GM18951 (cell line): Measurements from ENCODE around the gene SMYD1.
"Not testable (repeated sequence)": the region's sequence is repeated elsewhere in the genome, so short reads cannot be mapped to it uniquely, and the experiment has no call there.

ENCODE experiments used
- POLR2A ChIP-seq: IDR thresholded peaks from 4 replicates; pipeline ENCODE4 v1.6.1; 2011; ENCODE audit warnings: mild to moderate bottlenecking; ENCODE audit not compliant: insufficient read length, insufficient read depth; ENCODE audit errors: extremely low read depth
- in situ Hi-C: fragments of 300-500 bp; cut with MboI; formaldehyde crosslinking; loops from one replicate; pipeline ENCODE4 v1.12.0; 2022; ENCODE audit warnings: low sequenced_read_pairs, mixed read lengths, inconsistent platforms; ENCODE audit not compliant: unreplicated experiment

The SMYD1 gene

DNA sequence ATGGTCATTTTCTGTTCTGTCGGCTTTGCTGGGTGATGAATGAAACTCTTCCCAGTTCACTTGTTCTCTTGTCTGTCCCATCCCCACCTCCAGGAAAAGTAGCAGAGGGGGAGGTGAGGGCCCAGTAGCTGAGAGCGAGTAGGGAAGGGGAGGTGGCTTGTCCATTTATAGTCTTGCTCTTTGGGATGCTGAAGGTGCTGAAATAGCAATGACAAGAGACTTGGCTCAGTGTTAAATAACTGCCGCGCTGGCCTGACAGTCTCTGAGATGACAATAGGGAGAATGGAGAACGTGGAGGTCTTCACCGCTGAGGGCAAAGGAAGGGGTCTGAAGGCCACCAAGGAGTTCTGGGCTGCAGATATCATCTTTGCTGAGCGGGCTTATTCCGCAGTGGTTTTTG is at the start of gene SMYD1:
TSS of gene SMYD1 (plus strand) at position 228 of the 400 bp plus-strand sequence. CDS start at position 268, 40 bp downstream.
- TF ChIP-seq POLR2A, result no peak
- in situ Hi-C loops, result no loop called here

DNA sequence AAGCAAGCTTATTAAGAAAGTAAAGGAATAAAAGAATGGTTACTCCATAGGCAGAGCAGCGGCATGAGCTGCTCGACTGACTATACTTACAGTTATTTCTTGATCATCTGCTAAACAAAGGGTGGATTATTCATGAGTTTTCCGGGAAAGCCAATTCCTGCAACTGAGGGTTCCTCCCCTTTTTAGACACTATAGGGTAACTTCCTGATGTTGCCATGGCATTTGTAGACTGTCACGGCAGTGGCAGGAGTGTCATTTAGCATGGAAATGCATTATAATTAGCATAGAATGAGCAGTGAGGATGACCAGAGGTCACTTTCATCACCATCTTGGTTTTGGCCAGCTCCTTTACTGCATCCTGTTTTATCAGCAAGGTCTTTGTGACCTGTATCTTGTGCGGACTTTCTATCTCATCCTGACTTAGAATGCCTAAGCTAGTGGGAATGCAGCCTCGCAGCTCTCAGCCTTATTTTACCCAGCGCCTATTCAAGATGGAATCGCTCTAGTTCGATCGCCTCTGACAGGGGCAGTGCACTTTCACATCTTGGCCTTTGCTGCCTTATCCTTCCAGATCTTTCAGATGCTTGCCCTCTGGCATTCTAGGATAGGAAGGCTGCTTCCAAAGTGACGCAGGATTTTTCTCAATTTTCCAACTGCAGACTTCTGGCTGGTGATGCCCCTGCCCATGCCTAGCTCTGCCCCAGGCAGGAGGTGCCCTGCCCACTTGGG is 49.4 kb upstream of the SMYD1 start:
- in situ Hi-C loops, result loop anchor here (25.0 kb wide), 1 partner anchor 531 kb away; no protein-coding TSS in a partner anchor

DNA sequence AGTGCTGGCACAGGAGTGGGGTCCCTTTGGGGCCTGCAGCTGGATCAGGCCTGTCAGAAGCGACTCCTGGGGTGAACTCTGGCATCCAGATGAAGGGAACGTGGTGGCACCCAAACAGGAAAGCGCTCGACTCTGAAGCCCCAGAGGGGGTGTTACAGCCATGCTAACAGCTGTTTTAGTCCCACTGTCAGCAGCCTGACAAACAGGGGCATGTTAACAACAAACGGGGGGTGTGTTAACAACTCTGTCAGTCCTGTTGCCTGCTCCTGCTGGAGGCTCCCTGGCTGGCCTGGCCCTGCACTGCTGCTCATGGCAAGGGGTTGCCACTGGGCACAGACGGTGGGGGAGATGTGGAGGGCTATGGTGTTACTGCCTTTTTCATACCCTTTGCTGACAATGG is 48.7 kb upstream of the SMYD1 start:
- no peak for TF ChIP-seq POLR2A
- in situ Hi-C loops, result loop anchor here (25.0 kb wide), 1 partner anchor 532 kb away; no protein-coding TSS in a partner anchor

DNA sequence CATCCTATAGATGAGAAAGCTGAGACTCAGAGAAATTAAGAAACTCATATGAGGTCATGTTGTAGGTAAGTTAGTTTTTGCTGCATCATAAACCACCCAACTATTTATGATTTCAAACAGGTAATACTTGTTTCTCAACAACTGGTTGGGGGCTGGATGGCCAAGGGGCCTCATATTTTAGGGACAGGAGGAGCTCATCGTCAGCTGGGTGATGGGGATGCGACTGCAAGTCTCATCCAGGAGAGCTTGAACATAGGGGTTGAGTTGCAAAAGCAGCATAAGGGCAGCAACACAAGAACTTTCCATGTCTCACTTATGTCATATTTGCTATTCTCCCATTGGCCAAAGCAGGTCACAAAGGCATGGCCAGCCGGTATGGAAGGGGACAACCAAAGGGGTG is 47.6 kb upstream of the SMYD1 start:
- in situ Hi-C loops, result loop anchor here (25.0 kb wide), 1 partner anchor 533 kb away; no protein-coding TSS in a partner anchor
- TF ChIP-seq POLR2A, result no peak

DNA sequence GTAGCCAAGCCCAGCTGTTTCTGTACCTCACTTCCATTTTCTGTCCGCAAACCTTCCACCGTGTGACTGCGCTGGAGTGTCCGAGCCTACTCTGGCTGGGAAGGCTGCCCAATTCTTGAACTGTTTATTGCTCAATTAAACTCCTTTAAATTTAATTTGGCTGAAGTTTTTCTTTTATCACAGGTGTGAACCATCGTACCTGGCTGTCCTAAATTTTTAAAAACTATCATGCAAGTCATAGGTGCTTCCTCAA is 45.0 kb upstream of the SMYD1 start:
- TF ChIP-seq POLR2A, result no peak
- in situ Hi-C loops, result loop anchor here (25.0 kb wide), 1 partner anchor 535 kb away; no protein-coding TSS in a partner anchor

DNA sequence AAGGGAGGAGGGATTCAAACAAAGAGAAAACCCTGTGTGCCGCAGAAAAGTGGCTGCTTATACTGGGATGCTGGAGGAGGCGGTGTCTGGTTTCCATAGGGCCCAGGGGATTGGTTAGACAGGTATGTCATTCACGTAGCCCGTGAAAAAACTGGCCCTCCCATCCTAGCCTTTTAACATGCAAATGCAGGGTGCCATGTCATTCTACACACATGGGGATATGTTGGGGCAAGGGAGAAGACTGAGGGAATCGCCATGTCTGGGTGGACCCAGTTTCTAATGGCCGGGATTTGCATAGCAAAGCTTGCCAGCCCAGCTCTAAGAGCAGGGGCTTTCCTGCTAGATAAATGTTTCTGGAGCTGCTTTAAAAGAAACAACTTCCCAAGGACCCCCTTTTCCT is 43.1 kb upstream of the SMYD1 start:
- in situ Hi-C loops, result loop anchor here (25.0 kb wide), 1 partner anchor 537 kb away; no protein-coding TSS in a partner anchor
- TF ChIP-seq POLR2A, result no peak

DNA sequence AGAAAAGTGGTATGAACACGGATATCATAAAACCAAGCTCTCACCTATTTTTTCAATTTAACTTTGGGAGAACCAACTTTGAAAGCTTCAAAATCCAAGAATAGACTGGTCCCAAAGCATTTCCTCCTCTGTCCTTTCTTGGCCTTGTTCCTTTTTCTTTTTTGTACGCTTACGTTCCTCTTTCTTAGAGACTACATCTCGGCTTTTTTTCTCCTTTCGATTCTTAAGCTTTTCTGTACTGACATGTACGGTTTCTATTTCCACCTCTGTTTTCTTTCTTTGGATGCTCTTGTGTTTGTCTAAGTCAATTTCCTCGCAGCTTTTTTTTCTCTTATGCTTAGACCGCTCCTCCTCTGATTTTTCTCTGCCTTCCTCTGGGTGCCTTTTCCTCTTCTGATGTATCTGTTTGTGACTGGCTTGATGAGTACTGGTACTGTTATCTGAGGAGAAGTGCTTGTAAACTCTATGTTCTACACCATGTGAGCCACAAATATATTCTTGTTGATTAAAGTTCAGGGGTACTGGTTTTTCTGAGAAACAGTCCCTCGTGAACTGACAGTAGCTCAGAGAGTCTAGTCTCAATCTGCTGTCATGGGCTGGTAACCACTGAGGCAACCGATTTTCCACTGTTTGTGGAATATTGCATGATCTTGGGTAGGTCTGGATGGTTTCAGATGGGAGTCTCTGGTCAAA is 39.8 kb upstream of the SMYD1 start:
- TF ChIP-seq POLR2A, result no peak
- in situ Hi-C loops, result no loop called here

DNA sequence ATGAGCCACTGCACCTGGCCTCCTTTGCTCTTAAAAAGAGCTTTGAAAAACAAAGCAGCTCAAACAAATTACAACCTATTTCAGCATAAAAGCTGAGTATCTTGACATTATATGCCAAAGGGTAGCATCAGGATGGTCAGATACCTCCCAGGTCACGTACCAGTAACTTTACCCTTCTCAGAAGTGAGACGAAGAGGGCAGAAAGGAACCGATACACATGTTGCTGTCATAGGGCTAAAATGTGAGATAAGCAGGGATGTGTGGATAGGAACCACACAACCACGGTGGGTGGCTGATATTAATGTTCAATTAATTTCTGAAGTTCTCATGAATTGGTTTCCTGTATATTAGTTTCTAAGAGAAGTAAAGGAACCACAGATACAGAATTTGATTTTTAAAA is 38.7 kb upstream of the SMYD1 start:
- in situ Hi-C loops, result no loop called here
- no peak for TF ChIP-seq POLR2A

DNA sequence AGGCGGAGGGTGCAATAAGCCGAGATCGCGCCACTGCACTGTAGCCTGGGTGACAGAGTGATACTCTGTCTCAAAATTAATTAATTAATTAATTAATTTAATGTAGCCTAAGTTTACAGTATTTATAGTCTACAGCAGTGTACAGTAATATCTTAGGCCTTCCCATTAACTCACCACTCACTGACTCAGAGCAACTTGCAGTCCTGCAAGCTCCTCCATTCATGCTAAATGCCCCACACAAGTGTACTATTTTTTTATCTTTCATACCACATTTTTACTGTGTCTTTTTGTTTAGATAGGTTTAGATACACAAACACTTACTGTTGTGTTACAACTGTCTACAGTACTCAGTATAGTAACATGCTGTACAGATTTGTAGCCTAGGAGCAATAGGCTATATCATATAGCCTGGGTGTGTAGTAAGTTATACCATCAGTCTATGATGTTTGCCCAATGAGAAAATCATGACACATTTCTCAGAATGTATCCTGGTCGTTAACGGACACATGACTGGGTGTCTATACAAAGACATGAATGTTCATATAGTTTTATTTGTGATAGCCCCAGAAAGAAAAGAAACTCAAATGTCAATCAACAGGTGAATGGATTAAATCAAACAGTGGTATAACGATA is 35.4 kb upstream of the SMYD1 start:
- in situ Hi-C loops, result no loop called here
- no peak for TF ChIP-seq POLR2A

DNA sequence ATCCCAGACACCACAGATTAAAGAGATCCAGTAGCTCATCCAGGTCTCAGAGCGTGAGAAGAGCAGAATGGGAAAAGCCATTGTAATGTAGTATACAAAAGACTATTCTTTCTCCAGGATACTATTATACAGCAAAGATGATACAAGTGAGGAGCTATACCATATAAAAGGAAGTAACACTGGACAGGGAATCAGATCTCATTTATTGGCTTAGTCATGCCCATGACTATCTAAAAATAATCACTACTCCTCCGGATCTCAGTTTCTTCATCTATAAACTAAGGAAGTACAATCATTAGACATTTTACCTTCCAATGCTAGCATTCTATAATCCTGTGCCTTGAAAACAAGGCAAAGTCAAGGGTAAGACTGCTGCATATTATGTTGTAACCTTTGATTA is 31.4 kb upstream of the SMYD1 start:
- no peak for TF ChIP-seq POLR2A
- in situ Hi-C loops, result no loop called here

DNA sequence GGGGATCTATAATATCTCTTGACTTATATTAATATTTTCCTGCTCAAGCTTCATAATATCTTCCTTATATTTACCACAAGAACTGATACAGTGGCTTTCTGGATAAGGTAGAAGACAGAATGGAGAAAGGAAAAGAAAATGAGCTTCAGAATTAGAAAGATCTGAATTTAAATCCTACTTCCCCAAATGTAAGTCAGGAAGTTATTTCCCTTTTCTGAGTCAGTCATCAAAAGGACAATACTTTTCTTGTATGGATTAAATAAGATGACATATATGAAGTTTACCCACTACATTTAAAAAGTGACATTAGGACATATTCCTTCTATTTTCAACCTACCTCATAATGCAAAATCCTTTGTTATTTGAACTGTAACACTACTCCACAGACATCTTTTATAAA is 31.0 kb upstream of the SMYD1 start:
- TF ChIP-seq POLR2A, result no peak
- in situ Hi-C loops, result no loop called here

DNA sequence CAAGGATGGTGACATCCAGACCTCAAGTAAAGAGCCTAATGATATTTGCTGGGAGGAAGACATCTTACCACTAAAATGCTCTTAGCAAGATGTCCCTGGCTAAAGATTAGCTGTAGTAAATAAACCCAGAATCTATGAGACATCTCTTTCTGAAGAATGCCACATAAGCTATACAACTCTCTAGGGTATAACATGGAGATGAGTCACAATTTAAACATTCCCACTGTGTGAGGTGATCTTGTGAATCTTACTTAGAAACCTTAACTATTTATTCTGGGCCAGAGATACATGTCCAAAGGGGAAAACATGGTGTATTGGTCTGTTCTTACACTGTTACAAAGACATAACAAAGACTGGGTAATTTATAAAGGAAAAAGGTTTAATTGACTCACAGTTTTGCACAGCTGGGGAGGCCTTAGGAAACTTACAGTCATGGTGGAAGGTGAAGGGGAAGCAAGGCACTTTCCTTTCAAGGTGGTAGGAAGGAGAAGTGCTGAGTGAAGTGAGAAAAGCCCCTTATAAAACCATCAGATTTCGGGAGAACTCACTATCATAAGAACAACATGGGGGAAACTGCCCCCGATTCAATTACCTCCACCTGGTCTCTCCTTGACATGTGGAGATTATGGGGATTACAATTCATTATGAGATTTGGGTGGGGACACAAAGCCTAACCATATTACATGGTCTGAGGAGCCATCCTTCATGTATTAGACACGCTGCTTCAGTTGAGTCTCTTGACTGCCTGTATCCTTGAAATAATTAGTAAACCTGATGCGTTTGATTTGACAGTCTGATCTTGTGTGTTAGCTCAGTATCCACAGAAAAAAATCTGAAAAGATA is 29.1 kb upstream of the SMYD1 start:
- TF ChIP-seq POLR2A, result no peak
- in situ Hi-C loops, result no loop called here

DNA sequence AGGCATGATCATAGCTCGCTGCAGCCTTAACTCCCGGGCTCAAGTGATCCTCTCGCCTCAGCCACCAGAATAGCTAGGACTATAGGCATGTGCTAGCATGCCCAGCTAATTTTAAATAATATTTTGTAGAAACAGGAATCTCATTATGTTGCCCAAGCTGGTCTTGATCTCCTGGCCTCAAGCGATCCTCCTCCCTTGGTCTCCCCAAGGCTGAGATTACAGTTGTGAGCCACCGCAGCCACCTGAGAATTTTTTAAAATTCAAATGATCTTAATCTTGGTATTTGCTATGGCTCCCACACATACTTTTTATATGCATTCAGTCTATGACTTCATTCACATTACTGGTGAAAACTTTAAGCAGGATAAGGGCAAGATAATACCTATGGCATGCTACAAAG is 25.1 kb upstream of the SMYD1 start:
- in situ Hi-C loops, result no loop called here
- TF ChIP-seq POLR2A, result no peak

DNA sequence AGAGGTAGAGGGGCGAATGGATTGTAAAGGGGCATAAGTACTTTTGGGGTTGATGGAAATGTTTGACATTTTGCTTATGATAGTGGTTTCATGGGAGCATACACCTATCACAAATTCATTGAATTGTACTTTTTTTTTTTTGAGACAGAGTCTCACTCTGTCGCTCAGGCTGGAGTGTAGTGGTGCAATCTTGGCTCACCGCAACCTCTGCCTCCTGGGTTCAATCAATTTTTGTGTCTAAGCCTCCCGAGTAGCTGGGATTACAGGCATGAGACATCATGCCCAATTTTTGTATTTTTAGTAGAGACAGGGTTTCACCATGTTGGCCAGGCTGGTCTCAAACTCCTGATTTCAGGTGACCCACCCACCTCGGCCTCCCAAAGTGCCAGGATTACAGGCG is 22.1 kb upstream of the SMYD1 start:
- in situ Hi-C loops, result not testable (repeated sequence)
